GM19397 (cell line): ENCODE data around the gene CP.
"Not testable (repeated sequence)": the region's sequence is repeated elsewhere in the genome, so short reads cannot be mapped to it uniquely, and the experiment has no call there.

ENCODE experiments used
- ATAC-seq: cut with Tn5 transposase; IDR thresholded peaks from one replicate; pipeline ENCODE4 v1.9.1; 2021; ENCODE audit warnings: mild to moderate bottlenecking, moderate library complexity; ENCODE audit not compliant: unreplicated experiment

The CP gene

DNA sequence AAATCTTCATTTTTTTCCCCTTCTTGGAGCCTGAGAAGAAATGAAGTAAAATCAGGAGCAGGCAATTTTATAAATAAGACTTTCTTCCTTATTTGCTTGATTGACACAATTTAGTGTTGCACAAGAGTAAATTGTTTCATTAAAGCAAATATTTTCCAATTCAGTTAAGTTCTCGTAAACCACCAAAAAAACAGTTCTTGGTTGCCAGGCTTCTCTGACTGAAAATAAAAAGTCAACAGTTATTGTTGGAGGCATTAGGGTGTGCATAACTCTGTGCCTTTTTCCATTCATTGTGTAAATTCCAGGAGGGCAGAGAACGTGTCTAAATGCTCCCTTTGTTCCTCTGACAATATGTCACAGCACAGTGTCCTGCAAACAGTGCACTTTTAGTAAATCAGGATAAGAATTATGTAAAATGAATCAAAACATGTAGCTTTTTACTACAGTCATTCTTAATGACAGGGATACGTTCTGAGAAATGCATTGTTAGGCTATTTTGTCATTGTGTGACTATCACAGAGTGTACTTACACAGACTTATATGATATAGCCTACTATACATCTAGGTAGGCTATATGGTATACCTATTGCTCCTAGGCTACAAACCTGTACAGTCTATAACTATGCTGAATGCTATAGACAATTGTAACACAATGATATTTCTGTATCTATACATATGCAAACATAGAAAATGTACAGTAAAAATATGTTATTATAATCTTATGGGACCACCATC, at the start of gene CP:
Gene CP (minus strand): TSS at position 47 of the 735 bp plus-strand sequence. CDS start 37 bp downstream, at position 10.
- ATAC-seq: no peak

DNA sequence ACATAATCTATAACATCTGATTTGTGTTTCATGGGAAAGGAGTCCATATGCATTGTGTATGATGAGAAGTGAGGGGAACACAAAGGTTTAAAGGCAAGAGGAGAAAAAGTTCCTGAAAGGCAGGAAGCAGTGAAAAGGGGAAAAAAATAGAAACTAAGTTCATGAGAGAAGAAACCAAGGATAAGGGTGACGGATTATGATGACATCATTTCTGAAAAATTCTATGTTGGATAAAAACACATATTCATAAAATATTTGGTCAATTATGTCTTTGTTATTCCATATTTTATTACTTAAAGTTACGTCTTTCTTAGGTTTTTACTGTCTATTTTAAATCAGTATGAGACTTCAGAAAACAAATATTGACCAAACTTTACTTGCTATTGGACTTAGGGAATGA, 48.6 kb upstream of the CP start:
- ATAC-seq: no peak

DNA sequence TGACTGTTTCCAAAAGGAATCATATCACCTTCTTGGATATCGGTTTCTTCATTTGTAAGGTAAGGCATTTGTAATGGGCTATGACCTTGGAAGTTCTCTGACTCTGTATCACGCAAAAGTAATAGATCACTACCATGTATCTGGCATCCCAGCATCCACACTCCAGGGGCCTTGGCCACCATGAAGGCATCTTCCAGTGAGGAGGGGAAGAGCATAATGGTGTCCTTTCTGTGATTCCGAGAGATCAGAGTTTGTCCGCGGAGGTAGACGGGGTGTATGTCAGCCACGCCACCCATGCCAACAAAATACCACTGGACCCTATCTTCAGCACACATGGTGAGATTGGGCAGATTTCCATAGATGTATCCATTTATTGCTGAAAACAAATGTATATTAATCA, 48.1 kb upstream of the CP start:
- no peak for ATAC-seq

DNA sequence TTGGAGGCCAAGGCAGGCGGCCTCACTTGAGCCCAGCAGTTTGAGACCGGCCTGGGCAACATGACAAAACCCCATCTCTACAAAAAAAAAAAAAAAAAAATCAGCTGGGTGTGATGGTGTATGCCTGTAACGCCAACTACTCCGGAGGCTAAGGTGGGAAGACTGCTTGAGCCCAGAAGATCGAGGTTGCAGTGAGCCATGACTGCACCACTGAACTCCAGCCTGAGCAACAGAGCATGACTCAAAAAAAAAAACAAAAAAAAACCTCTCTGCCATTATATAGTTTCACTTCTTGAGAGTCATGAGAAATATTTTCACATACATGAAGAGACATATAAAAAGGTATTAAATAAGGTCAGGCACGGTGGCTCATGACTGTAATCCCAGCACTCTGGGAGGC, 45.9 kb upstream of the CP start:
- ATAC-seq: no peak

DNA sequence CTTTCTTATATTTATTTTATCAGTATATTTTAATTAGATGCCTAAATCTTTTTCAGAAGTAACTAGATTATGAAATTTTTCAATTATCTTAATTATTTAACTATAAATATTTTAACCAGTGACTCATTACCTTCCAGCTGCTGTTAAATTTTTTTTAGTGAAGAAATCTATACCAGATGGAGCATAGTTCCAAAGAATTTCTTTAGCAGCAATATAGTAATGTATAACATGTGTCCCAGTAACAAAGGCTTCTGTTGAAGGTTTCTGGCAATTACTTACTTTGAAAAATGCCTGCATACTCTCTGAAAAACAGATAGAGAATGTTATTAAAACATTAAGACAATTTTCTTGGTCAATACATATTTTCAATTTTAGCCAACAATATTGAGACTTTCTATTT, 45.1 kb upstream of the CP start:
- ATAC-seq: no peak

DNA sequence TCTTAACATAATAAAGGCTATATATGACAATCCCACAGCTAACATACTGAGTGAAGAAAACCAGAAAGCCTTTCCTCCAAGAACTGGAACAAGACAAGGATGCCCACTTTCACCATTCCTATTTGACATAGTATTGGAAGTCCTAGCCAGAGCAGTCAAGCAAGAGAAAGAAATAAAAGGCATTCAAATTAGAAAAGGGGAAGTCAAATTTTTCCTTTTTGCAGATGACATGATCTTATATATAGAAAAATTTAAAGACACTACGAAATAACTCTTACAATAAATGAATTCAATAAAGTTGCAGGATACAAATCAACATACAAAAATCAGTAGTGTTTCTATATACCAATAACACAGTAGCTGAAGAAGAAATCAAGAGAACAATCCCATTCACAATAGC, 42.2 kb upstream of the CP start:
- ATAC-seq: no peak

DNA sequence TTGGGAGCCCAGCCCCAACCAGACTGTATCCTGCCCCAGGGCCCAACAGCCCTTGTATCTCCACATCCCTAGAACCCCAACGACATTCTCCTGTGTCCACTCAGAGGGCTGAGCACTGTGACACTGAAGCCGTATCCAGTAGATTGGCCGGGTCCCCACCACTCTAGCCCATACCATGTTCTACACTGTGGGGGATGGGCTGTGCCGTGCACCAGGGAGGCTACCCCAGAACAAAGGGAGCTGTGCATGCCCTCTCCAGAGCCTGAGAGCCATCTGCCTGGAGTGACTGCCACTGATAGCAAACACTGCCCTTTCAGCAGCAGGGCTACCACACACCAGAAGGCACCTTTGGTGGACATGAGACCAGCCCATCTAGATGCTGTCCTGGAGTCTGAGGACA, 37.1 kb upstream of the CP start:
- ATAC-seq: no peak

DNA sequence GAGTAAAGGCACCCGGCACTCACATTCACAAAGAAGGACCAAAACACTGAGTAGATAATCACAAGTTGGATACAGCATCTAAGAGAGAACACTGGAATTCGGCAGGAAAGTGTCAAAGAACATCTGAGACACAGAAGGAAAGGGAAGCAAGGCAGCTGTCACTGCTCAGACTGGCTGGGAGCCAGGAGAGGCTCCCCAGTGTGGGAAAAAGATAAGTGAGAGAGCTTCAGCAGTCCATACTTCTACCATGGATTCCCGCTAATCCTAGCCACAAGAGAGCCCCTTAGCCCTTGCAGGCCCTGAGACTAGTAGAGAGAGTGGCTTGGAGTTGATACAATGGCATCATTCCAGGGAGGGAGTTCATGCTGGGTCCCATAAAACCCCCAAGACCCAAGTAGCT, 36.7 kb upstream of the CP start:
- ATAC-seq: no peak

DNA sequence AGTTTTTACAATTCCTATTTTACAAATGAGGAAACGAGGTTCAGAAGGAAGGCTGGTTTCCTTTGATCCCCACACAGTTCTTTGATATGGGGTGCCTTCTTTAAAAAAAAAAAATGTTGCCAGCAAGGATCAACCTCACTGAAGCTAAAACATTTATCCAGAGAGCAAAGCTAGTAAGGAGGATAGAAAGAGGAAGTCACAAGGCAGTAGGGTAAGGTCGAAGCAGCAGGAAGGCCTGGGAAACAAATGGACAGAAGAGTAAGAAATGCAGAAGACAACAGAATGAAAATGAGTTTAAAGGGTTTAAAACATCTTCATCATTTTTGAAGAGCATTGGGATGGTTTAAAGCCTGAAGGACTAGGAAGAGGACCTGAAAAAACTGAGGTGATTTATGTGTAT, 30.6 kb upstream of the CP start:
- ATAC-seq: no peak

DNA sequence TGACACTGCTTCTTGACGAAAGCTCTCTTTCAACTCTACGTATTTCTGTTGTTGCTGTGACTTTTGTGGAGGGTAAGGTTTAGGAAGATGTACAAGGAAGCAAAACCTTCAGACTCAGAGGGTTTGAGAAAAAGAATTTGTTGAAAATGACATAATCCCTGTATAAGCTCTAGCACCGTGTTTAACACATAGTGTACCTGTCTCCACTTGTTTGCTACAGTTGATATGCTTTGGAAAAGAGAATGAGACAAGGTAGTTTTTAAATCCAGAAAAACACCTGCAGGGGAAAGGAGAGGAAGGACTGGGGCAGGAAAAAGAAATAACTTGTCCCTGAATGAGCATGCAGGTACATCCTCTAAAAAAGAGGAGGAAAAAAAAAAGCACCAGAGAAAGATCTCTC, 29.6 kb upstream of the CP start:
- ATAC-seq: no peak

DNA sequence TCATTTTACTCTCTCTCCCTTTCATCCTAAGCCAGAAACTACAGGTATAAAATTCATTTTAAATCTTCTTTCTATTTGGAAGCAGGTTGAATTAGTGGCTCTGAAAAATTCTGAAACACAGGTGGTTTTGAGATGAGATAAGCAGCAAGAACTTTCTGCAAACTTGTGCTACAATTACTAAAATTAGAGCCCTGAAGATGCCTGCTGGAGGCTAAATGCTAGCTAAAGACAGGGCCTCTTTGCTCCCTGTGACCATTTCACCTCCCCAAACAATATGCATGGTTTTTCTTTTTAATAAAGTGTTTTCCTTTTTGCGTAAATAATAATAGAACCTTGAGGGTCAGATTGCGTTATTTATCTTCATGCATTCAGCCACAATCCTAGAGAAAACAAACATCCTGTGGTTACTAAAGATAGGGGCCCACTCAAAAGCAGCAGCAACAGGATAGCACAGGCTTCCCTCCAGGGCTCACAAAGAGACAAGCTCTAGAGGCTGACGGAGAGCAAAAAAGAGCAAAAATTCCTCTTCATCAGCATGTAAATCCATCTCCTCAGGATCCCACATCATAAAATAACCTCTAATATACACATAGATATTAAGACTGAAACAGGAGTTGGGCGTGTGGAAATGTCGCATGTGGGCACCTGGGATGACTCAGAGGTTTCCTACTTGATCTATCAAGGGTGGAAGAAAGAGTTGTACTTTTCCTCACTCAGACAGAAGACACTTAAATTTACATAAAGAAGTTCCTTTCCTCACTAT, 26.5 kb upstream of the CP start:
- peak; percentile 34 for ATAC-seq

DNA sequence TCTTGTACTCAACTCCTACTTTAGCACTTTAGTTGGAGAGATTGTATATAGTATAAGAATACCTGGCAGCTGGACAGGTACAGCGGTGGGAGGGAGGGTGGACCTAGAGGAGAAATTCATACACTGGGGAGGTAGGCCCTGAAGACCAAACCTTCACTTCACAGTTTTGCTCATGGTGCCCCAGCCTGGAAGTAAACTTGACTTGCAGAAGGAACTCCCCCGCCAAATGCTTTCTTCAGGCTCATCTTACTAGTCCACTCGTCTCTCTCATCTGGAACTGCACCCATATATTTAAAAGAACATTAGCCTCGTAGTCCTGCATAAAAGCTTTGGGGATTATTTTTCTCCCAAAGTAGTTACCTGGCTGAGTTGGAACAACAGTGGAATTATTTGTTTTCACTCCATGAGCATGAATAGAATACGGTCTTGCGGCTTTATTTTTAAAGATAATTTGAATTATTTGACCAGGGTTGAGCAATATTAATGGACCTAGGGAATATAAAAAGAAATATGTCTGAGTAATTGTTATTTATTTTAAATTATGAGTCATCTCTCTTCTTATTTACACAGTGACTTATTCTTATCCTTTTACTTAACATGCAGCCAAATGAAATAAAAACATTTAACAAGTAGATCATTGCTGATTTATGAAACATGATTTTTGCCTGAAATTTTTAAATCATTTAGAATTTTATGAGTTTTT, 25.5 kb upstream of the CP start:
- no peak for ATAC-seq

DNA sequence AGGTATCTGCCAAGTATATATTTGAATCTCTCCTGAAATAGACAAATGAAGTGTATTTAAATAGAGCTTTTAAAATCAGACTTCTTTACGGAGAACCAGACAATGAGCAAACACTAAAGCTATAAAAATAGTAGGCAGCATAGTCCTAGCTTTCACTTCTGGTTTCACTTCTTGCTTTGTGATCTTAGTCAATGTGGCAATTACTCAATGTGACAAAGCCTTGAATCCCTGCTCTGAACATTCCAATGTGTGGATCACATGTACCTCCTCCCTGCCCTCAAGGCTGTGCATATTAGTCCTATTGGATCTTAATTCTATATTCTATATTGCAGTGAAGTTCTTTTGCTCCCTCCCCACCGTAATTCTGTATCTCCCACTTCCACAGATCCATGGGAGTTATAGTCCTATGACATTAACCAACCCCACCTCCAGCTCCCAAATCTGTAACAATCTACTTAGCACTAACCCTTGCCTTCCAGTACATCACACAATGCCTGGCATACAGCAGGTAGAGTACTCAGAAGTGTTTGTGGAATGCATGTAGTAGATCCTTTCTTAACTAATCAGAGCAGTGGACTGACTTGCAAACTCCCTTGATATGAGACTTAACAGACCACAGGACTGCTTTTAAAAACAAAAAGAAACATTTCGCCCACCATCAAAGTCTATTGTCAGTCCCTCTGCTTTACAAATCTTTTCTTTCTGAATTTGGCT, 24.3 kb upstream of the CP start:
- peak; percentile 73 for ATAC-seq

DNA sequence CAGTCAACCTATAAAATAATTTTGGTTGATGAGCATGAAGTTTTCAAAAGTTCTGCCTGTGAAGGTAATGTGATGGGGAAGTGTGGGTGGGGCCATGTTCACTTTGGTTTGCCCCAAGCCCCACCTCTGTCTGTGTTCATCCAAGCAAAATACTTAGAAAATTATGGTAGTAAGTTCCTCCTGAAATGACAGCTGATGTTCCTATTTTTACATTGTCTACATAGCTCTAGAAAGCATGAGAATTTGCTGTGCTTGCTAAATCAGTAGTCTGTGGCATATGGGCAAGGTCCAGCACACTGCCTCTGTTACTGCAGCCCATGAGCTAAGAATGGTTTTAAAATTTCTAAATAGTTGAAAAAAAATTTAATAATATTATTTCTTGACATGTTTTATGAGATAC, 21.9 kb upstream of the CP start:
- peak; percentile 37 for ATAC-seq

DNA sequence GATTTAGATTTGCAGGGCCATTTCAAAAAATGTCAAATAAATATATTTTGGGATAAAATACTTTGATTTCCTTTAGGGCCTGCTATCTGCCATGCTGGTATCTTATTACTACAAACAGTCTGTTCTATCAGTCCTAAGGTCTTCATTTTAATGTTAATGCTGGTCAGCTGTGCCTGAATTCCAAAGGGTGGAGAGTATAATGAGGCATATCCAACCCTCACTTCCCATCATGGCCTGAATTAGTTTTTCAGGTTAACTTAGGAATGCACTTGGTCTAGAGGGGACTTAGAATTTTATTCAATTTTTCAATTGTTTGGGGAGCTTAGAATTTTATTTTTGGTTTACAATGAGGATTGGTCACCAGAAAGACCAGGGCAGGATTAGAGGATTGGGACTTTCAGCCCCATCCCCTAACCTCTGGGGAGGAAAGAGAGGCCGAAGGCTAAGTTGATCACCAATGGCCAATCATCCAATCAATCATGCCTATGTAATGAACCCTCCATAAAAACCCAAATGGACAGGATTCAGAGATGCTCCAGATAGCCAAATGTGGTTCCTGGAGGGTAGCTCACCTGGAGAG, 17.8 kb upstream of the CP start:
- ATAC-seq: no peak

DNA sequence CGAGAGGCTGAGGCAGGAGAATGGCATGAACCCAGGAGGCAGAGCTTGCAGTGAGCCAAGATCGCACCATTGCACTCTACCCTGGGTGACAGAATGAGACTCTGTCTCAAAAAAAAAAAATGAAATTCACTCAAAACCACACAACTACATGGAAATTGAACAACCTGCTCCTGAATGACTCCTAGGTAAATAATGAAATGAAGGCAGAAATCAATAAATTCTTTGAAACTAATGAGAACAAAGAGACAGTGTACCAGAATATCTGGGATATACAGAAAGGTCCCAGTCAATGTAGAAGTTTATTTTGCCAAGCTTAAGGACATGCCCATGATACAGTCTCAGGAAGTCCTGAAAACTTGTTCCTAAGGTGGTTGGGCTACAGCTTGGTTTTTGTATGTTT, 16.6 kb upstream of the CP start:
- ATAC-seq: not testable (repeated sequence)

DNA sequence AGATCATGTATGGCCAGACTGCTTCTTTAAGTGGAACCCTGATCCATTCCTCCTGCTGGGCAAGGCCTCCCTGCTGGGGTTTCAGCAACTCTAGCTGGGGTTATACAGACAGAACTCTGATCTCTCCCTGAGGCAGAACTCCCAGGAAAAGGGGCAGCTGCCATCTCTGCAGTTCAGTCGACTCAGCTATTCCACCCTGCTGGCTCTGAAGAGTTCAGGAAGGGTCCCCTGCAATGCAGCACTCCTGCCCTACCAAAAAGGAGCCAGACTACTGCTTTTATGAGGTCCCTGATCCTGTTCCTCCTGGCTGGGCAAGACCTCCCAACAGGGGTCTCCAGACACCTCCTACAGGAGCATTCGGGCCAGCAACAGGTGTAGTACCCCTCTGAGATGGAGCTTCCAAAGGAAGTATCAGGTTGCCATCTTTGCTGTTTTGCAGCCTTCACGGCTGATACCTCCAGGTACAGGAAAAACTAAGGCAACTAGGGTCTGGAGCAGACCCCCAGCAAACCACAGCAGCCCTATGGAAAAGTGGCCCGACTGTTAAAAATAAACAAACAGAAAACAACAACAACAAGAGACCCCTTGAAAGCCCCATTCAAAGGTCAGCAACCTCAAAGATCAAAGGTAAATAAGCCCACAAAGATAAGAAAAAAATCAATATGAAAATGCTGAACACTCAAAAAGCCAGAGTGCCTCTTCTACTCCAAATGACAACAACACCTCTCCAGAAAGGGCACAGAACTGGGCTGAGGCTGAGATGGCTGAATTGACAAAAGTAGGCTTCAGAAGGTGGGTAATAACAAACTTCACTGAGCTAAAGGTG, 14.2 kb upstream of the CP start:
- ATAC-seq: no peak

DNA sequence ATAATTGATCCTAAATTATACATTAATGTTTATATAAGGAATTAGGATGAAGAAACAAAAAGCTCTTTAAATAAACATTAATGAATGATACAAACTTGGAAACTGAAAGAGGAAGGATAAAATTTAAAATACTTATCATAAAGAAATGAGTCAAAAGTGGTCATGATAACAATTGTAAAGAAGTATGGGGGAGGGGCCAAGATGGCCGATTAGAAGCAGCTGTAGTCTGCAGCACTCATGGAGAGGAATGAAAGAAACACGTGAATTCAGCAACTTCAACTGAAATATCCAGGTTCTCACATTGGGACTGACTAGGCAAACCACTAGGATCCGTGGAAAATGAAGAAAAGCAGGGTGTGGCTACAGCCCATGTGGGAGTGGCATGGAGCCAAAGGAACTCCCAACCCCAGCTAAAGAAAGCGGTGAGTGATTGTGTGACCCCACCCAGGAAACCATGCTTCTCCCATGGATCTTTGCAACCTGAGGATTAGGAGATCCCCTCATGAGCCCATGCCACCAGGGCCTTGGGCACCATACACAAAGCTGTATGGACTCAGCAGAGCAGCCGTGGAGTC, 13.1 kb upstream of the CP start:
- ATAC-seq: no peak

DNA sequence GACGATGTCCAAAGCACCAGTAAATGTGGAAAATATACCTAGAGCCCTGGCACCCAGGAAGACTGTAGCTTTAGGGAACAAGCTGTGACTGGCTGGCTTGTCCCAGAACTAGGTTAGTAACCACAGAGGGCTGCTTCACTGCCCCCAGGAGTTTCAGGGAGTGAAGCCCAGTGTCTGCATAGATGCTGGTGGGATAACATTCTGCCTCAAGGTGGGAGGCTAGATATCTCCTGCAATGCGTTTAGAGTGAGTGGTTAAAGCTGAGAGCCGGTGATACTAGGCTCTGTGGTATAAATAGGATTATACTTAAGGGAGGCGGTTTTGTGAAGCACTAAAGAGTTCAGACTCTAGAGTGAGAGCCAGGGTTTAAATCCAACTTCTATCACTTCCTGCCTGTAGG, 11.7 kb upstream of the CP start:
- ATAC-seq: no peak

DNA sequence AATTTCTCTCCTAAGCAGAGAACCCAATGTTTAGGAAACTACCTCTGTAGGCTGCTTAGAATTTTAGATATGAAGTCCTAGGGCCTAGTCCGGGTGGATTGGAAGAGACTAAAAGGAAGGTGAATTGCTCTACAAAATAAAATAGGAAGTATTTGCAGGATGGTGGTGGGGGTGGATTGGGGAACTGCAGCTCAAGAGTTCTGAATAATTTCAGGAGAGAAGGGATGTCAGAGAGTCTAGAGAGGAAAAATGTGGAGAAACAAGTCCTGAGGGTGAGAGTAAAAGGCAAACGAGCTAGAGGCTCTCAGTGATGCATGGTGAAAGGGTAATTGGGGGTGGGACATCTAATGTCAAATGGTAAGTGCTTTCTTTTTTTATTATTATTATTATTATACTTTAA, 10.2 kb upstream of the CP start:
- no peak for ATAC-seq
